OCI-LY7 (cell line): Measurements from ENCODE around the gene GVQW3.

Experiments used
- CTCF ChIP-seq: fragments of 200-600 bp; sonication (generic); conservative IDR thresholded peaks from 2 replicates; pipeline ENCODE4 v1.5.1; 2014; ENCODE audit warnings: mild to moderate bottlenecking, antibody characterized with exemption, low read length, moderate library complexity, mixed read lengths
- EZH2phosphoT487 ChIP-seq: fragments of 200-600 bp; sonication (generic); IDR thresholded peaks from 2 replicates; pipeline ENCODE4 v1.6.1; 2018; ENCODE audit warnings: low read depth, borderline replicate concordance, mild to moderate bottlenecking, mixed run types, antibody characterized with exemption, low read length, moderate library complexity, mixed read lengths

DNA sequence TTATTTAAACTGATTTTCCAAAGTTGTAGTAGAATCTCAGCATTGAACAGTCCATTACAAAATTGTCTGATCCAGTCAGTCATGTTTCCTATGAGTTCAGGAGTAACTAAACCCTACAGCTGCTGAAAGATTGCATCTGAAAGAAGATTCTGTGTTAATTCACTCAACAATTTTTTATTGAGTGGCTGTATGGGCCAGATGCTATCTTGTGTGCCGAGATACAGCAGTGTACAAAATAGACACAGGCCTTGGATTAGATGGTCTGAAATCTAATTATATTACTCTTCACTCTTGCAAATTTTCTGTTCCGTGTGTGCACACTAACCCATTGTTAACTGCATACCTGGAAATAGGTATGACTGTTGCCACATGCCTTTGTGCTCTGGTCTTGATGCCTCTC lies 7.3 kb downstream of the GVQW3 start:
- TF ChIP-seq CTCF, result no peak
- no peak for TF ChIP-seq EZH2phosphoT487
